HG03139 (cell line): Measurements from ENCODE around the gene PSMA3.

Experiments used
- ATAC-seq: cut with Tn5 transposase; IDR thresholded peaks from one replicate; pipeline ENCODE4 v1.9.1; 2021; ENCODE audit not compliant: unreplicated experiment

Gene PSMA3

DNA sequence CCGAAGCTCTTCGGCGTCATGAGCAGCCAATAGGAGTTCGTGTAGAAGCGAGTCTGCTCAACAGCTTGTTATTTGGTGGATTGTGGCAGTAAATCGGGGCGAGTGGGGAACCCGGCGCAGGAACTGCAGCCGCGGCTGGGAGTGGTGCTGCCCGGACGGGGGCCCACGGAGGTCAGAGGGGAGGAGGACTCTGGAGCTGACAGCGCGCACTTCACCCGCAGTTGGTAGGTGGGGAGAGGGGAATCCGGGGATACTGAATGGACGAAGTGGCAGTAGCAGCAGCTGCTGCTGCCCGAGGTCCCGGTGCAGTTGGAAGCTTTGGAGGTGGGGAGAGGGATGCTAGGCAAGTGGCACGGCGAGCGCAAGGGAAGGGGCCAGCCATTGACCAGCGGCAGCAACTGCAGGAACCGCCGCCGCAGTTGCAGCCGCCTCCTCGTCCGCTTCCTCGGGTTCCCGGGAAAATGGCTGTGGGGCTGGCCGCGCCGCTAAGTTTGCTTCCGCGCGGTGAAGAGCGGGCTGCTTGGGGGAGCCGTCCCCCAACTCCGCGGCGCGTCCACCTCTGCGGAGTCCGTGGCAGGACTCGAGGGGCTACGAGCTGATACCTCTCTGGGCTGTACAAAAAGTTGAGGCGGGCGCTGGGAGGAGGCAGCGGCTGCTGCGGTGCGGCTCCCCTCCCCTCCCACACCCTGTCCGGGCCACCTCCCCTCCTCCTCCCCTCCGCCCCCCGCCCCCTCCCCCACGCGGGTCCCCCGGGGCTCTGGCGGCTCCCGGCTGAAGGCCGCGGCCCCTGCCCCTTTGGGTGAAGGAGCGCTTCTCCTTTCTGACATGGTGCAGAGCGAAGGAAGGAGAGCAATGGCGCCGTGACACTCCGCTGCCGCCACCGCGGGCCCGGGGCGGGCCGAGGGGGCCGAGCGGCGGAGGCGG lies 54.1 kb downstream of the PSMA3 start, which contains the start of gene ARID4A:
Gene ARID4A (plus strand): TSS at position 79 of the 924 bp plus-strand sequence. CDS start 1,300 bp downstream, outside the sequence.
- ATAC-seq: no peak

DNA sequence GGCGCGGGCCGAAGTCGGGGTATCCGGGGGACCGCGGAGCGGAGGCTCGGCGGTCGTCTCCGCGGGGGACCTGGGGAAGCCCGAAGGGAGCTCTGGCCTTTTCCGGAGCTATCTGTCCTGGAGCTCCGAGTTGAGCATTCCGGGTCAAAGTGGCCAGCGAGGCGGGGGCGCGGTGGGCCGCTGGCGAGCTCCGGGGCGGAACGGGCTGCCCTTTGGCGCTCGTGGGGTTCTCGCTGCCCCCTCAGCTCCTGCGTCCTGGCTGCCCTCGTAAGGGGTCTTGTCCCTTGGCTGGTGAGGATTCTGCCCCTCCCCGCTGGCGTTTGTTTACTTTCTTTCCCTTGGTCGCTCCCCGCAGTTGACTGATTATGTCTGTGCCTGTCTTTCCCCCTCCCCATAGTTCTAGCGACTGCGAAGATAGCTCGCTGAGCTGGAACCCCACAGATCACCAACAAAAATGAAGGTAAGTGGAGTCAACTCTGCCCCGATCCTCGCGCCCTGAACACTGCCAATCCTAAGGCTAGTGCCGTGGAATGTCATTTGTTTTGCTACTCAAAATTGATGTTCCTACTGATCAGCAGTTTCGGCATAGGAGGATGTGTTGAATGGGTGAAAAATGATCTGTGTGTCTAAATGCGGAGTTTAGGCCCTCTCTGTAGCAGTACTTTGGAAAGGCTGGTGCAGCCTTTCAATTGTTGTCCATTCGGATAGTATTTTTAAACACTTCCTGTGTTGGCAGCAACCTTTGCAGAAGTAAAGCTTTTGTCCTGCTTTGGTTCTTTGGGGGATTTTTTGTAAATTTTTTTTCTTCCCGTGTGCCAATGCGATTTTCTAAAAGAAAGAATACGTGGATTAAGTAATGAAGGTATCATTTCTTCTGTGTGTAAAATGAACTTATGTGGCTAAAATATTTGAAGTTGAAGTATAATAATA lies 55.0 kb downstream of the PSMA3 start:
- ATAC-seq: no peak

DNA sequence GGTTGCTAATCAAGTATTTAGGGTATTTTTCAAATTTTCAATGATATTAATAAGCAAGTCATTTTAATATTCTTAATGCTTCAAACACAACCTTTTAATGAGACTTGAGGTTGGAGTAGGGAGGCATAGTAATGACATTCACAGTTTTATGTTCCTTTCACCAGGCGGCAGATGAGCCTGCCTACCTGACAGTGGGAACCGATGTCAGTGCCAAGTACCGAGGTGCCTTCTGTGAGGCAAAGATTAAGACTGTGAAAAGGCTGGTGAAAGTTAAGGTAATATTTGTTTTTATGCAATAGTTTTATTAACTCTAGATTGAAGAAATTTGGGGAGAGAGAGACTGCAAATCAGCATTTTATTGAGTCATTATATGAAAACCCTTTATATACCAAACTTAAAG lies 56.8 kb downstream of the PSMA3 start:
- no peak for ATAC-seq

DNA sequence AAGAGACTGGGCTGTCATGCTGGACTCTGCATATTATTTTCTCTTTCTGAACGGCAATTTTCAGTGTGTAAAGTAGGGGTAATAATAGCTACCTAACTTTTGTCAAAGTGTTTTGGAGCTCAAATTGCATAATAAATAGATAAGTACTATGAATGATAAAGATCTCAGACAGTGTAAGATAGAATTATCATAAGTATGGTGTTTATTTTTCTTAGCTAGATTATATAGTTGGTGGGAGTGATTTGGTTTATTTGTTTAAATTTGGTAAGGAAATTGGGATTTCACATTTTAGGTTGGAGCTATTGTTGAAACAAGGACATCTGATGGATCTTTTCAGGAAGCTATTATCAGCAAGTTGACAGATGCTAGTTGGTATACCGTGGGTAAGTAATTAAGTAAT lies 61.1 kb downstream of the PSMA3 start:
- ATAC-seq: no peak

DNA sequence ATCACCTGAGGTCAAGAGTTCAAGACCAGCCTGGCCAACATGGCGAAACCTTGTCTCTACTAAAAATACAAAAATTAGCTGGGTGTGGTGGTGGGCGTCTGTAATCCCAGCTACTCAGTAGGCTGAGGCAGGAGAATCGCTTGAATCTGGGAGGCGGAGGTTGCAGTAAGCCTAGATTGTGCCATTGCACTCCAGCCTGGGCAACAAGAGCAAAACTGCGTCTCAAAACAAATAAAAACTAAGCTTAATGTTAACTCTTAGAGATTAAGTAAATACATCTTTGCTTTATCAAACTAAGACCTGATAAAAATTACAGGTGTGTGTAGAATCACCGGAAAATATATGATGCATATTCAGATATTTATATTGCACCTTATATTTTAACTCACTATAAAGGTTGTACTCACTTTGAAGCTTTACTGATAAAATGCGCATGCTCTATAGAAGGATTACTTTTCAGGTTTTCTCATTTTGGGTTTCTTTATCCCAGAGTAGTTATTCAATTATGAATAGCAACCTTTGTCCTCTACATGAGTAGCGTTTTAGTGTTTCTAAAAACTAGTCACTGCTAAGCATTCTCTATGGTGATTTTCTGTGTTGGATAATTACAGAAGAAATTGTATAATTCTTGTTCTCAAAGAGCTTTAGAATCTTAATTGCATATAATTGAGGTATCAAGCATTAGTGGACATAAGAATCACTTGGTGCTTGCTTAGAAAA lies 63.1 kb downstream of the PSMA3 start:
- no peak for ATAC-seq

DNA sequence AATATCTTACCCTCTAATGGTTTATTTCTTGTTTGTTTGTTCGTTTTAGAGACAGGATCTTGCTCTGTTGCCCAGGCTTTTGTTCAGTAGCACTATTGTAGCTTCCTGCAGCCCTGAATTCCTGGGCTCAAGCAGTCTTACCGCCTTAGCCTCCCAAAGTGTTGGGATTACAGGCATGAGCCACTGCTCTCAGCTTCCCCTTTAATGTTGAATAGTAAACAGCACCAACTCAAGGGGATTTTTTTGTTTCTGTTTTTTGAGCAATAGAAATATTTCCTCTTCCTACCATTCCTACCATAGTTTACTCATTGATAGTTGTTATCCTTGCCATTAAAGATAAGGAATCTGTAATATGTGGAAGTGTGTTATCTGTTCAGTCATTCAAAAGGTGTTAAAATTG lies 64.4 kb downstream of the PSMA3 start:
- ATAC-seq: no peak

GRCh38 chr14:58313699-58314098 lies 69.1 kb downstream of the PSMA3 start:
- ATAC-seq: no peak

GRCh38 chr14:58315606-58316005 lies 71.0 kb downstream of the PSMA3 start:
- ATAC-seq: no peak
